ENCODE data around the gene CSGALNACT2. TPM values are rescaled to one million over a fixed set of nuclear protein-coding genes. Genes with fewer than 3 reads are reported as not detected.

The CSGALNACT2 gene
- total and polyA plus RNA-seq, 12 donors, result 4.6 to 12.9 (median 9.6) TPM

GRCh38 chr10:43190775-43191174 is 52.5 kb downstream of the CSGALNACT2 start:
- WGBS, 2 donors, result 76 to 82% methylated on average over 3 of the region's 3 CpGs
- Histone ChIP-seq H3K4me3 (no peak overlapping the region), H3K9me3 (no peaks in the 10 kb centered on the region), H3K4me1 (no peaks in the 10 kb centered on the region), H3K27me3 (no peaks in the 10 kb centered on the region), H3K36me3 (peaks cover 0 to 41% (median 11%) of the 10 kb centered on the region in 9 donors), H3K27ac (no peak overlapping the region)
- ATAC-seq (peak in 2 of 8 donors; percentile 37 to 47), DNase-seq (no peak)
- intact Hi-C loops (cut with DNase I), result no loop called here
- no peak for TF ChIP-seq CTCF (IDR thresholded peaks at IDR 0.05)

- peaks cover 0 to under 1% (median 0%) of the 10 kb centered on the region in 7 donors for H3K27me3 ChIP-seq
- no peak overlapping the region for H3K4me3 ChIP-seq
- no peaks in the 10 kb centered on the region for H3K9me3 ChIP-seq
- no peak overlapping the region for H3K27ac ChIP-seq
- DNase-seq, result peak in 1 of 2 donors; percentile 2
- ATAC-seq, result no peak
- WGBS, 2 donors, result 79 to 84% methylated on average over 9 of the region's 9 CpGs
- intact Hi-C loops (cut with DNase I), result no loop called here
- TF ChIP-seq CTCF (IDR thresholded peaks at IDR 0.05), result no peak
- H3K4me1 ChIP-seq, result no peaks in the 10 kb centered on the region
- H3K36me3 ChIP-seq, result peaks cover 0 to 20% (median 0%) of the 10 kb centered on the region in 9 donors
Observed at GRCh38 chr10:43192884-43193283, 54.6 kb downstream of the CSGALNACT2 start.

- Histone ChIP-seq H3K36me3 (peaks cover 0 to 15% (median 0%) of the 10 kb centered on the region in 9 donors), H3K9me3 (no peaks in the 10 kb centered on the region), H3K4me1 (no peaks in the 10 kb centered on the region), H3K27ac (no peak overlapping the region), H3K27me3 (peaks cover 0 to 3% (median 0%) of the 10 kb centered on the region in 7 donors), H3K4me3 (no peak overlapping the region)
- TF ChIP-seq CTCF (IDR thresholded peaks at IDR 0.05), result no peak
- intact Hi-C loops (cut with DNase I), result no loop called here
- 86 to 88% methylated on average over 8 of the region's 8 CpGs for WGBS, 2 donors
- peak in 1 of 8 donors; percentile 10 for ATAC-seq
- peak in 1 of 2 donors; percentile 1 for DNase-seq
Observed at GRCh38 chr10:43193496-43194080, 55.3 kb downstream of the CSGALNACT2 start.

GRCh38 chr10:43194266-43194665 is 56.0 kb downstream of the CSGALNACT2 start:
- intact Hi-C loops (cut with DNase I), result no loop called here
- Histone ChIP-seq H3K27ac (no peak overlapping the region), H3K27me3 (peaks cover 0 to 5% (median 0%) of the 10 kb centered on the region in 7 donors), H3K9me3 (no peaks in the 10 kb centered on the region), H3K4me1 (no peaks in the 10 kb centered on the region), H3K36me3 (peaks cover 0 to 11% (median 0%) of the 10 kb centered on the region in 9 donors), H3K4me3 (no peak overlapping the region)
- DNase-seq, result peak in 1 of 2 donors; percentile 2
- no peak for ATAC-seq
- TF ChIP-seq CTCF (IDR thresholded peaks at IDR 0.05), result no peak
- 62 to 74% methylated on average over 4 of the region's 4 CpGs for WGBS, 2 donors

All from heart right ventricle (tissue), 16 donors.